ENCODE measurements around the gene TMEM60.

Gene TMEM60

GRCh38 chr7:77794000-77794399 is 4.2 kb downstream of the TMEM60 start:
- H3K4me1 ChIP-seq (ENCODE audit: control insufficient read depth, insufficient read depth, low read depth, low read length), result no peaks in the 10 kb centered on the region
- H3K36me3 ChIP-seq (ENCODE audit: control insufficient read depth in 1 of 2, insufficient read depth in 2 of 2, low read depth in 1 of 2, low read length in 2 of 2), result peaks cover 7 to 18% of the 10 kb centered on the region in 2 experiments
- no peak overlapping the region for H2BK120ac ChIP-seq (ENCODE audit: low read depth, low read length)
- no peak overlapping the region for H3K4me3 ChIP-seq (ENCODE audit: insufficient read depth in 1 of 2, low read depth in 1 of 2, low read length in 2 of 2)
- no peak overlapping the region for H2BK15ac ChIP-seq (ENCODE audit: low read depth, poor library complexity, severe bottlenecking)
- H2AFZ ChIP-seq (ENCODE audit: low read depth, low read length), result no peak overlapping the region
- no peak overlapping the region for H2AK5ac ChIP-seq (ENCODE audit: low read length, severe bottlenecking)
- 88% methylated on average over 3 of the region's 4 CpGs for whole genome bisulfite sequencing
- no peak for DNase-seq
- H4K8ac ChIP-seq (ENCODE audit: low read length), result no peak overlapping the region
- no peak overlapping the region for H3K23ac ChIP-seq (ENCODE audit: low read length in 2 of 2)
- H3K9ac ChIP-seq (ENCODE audit: low read length), result no peak overlapping the region
- H3K9me3 ChIP-seq (ENCODE audit: control insufficient read depth, low read length), result no peaks in the 10 kb centered on the region
- no peak overlapping the region for H3K27ac ChIP-seq (ENCODE audit: low read length, poor library complexity, severe bottlenecking)
- no peak overlapping the region for H4K91ac ChIP-seq (ENCODE audit: low read length)
- H3K4ac ChIP-seq (ENCODE audit: low read depth in 1 of 2, low read length in 2 of 2), result no peak overlapping the region
- peaks cover 9% of the 10 kb centered on the region for H3K79me1 ChIP-seq (replicated peaks; ENCODE audit: low read length, poor library complexity, severe bottlenecking)
- no peak overlapping the region for H3K14ac ChIP-seq (ENCODE audit: low read length in 2 of 2)
- H3K27me3 ChIP-seq (ENCODE audit: control insufficient read depth in 1 of 2, insufficient read depth in 1 of 2, low read length in 2 of 2), result no peaks in the 10 kb centered on the region
- H2BK5ac ChIP-seq (ENCODE audit: low read depth, low read length, poor library complexity, severe bottlenecking), result no peak overlapping the region
- no peak overlapping the region for H2BK12ac ChIP-seq (ENCODE audit: low read length in 2 of 2)
- H3K4me2 ChIP-seq (ENCODE audit: low read length, poor library complexity, severe bottlenecking), result no peak overlapping the region
- no peak overlapping the region for H3K18ac ChIP-seq (ENCODE audit: low read depth in 1 of 2, low read length in 2 of 2)

DNA sequence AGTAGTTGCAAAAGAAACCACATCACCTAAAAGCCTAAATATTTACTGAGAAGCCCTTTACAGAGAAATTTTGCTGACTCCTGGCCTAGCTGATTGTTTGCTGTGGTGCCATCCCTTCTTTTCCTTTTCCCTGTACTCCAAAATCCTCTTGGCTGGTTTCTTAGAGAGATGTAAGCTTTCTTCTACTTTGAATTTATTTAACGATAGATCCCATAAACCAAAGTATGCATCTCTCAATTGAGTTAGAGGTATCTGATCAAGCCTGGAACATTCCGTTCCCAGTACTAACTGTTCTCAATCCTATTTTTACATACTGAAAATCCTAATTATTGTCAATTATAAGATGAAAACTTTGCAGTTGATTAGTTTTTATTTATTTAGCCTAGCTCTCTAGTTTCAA is 6.3 kb downstream of the TMEM60 start:
- H3K27me3 ChIP-seq (ENCODE audit: control insufficient read depth in 1 of 2, insufficient read depth in 1 of 2, low read length in 2 of 2), result no peaks in the 10 kb centered on the region
- no peak overlapping the region for H2BK120ac ChIP-seq (ENCODE audit: low read depth, low read length)
- H2BK15ac ChIP-seq (ENCODE audit: low read depth, poor library complexity, severe bottlenecking), result no peak overlapping the region
- H2AK5ac ChIP-seq (ENCODE audit: low read length, severe bottlenecking), result no peak overlapping the region
- peaks cover 6% of the 10 kb centered on the region for H3K79me1 ChIP-seq (replicated peaks; ENCODE audit: low read length, poor library complexity, severe bottlenecking)
- no peak overlapping the region for H3K4ac ChIP-seq (ENCODE audit: low read depth in 1 of 2, low read length in 2 of 2)
- H3K4me3 ChIP-seq (ENCODE audit: insufficient read depth in 1 of 2, low read depth in 1 of 2, low read length in 2 of 2), result no peak overlapping the region
- no peak overlapping the region for H3K27ac ChIP-seq (ENCODE audit: low read length, poor library complexity, severe bottlenecking)
- H3K23ac ChIP-seq (ENCODE audit: low read length in 2 of 2), result no peak overlapping the region
- no peaks in the 10 kb centered on the region for H3K4me1 ChIP-seq (ENCODE audit: control insufficient read depth, insufficient read depth, low read depth, low read length)
- H4K91ac ChIP-seq (ENCODE audit: low read length), result no peak overlapping the region
- H3K18ac ChIP-seq (ENCODE audit: low read depth in 1 of 2, low read length in 2 of 2), result no peak overlapping the region
- no peak overlapping the region for H3K4me2 ChIP-seq (ENCODE audit: low read length, poor library complexity, severe bottlenecking)
- no peak overlapping the region for H3K9ac ChIP-seq (ENCODE audit: low read length)
- peaks cover 7 to 18% of the 10 kb centered on the region in 2 experiments for H3K36me3 ChIP-seq (ENCODE audit: control insufficient read depth in 1 of 2, insufficient read depth in 2 of 2, low read depth in 1 of 2, low read length in 2 of 2)
- H2BK5ac ChIP-seq (ENCODE audit: low read depth, low read length, poor library complexity, severe bottlenecking), result no peak overlapping the region
- no peak overlapping the region for H2AFZ ChIP-seq (ENCODE audit: low read depth, low read length)
- DNase-seq, result peak; percentile 34
- H3K14ac ChIP-seq (ENCODE audit: low read length in 2 of 2), result no peak overlapping the region
- no peaks in the 10 kb centered on the region for H3K9me3 ChIP-seq (ENCODE audit: control insufficient read depth, low read length)
- H2BK12ac ChIP-seq (ENCODE audit: low read length in 2 of 2), result no peak overlapping the region
- no peak overlapping the region for H4K8ac ChIP-seq (ENCODE audit: low read length)
- 60% methylated on average over 1 of the region's 2 CpGs for WGBS

DNA sequence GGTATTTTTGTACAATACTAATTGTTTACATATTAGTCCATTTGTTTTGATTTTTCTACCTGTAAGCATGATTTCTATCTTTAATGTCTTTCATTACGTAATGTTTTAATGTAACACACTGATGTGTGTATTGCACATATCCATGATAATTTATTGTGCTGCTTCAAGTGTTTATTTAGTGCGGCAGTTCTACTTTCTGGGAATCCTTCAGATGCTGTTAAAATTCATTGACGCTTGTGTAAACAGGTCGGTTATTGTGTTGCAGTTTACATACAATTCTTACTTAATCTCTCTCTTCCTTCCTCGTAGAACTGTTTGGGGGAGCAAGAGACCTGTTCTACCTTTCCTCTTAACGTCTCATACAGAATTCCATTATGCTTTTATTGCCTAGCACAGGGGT is 6.9 kb downstream of the TMEM60 start:
- Histone ChIP-seq H3K4ac (ENCODE audit: low read depth in 1 of 2, low read length in 2 of 2) (no peak overlapping the region), H3K18ac (ENCODE audit: low read depth in 1 of 2, low read length in 2 of 2) (no peak overlapping the region), H4K91ac (ENCODE audit: low read length) (no peak overlapping the region), H3K14ac (ENCODE audit: low read length in 2 of 2) (no peak overlapping the region), H3K27me3 (ENCODE audit: control insufficient read depth in 1 of 2, insufficient read depth in 1 of 2, low read length in 2 of 2) (no peaks in the 10 kb centered on the region), H3K79me1 (replicated peaks; ENCODE audit: low read length, poor library complexity, severe bottlenecking) (peaks cover 5% of the 10 kb centered on the region), H3K4me3 (ENCODE audit: insufficient read depth in 1 of 2, low read depth in 1 of 2, low read length in 2 of 2) (no peak overlapping the region), H3K4me1 (ENCODE audit: control insufficient read depth, insufficient read depth, low read depth, low read length) (no peaks in the 10 kb centered on the region), H3K9ac (ENCODE audit: low read length) (no peak overlapping the region), H2BK12ac (ENCODE audit: low read length in 2 of 2) (no peak overlapping the region), H2AFZ (ENCODE audit: low read depth, low read length) (no peak overlapping the region), H3K4me2 (ENCODE audit: low read length, poor library complexity, severe bottlenecking) (no peak overlapping the region), H2BK15ac (ENCODE audit: low read depth, poor library complexity, severe bottlenecking) (no peak overlapping the region), H3K36me3 (ENCODE audit: control insufficient read depth in 1 of 2, insufficient read depth in 2 of 2, low read depth in 1 of 2, low read length in 2 of 2) (peaks cover 7 to 18% of the 10 kb centered on the region in 2 experiments), H3K9me3 (ENCODE audit: control insufficient read depth, low read length) (peaks cover 3% of the 10 kb centered on the region), H2BK5ac (ENCODE audit: low read depth, low read length, poor library complexity, severe bottlenecking) (no peak overlapping the region), H2AK5ac (ENCODE audit: low read length, severe bottlenecking) (no peak overlapping the region), H3K27ac (ENCODE audit: low read length, poor library complexity, severe bottlenecking) (no peak overlapping the region), H4K8ac (ENCODE audit: low read length) (no peak overlapping the region), H3K23ac (ENCODE audit: low read length in 2 of 2) (no peak overlapping the region), H2BK120ac (ENCODE audit: low read depth, low read length) (no peak overlapping the region)
- 46% methylated on average over 4 of the region's 6 CpGs for WGBS
- DNase-seq, result peak; percentile 40

DNA sequence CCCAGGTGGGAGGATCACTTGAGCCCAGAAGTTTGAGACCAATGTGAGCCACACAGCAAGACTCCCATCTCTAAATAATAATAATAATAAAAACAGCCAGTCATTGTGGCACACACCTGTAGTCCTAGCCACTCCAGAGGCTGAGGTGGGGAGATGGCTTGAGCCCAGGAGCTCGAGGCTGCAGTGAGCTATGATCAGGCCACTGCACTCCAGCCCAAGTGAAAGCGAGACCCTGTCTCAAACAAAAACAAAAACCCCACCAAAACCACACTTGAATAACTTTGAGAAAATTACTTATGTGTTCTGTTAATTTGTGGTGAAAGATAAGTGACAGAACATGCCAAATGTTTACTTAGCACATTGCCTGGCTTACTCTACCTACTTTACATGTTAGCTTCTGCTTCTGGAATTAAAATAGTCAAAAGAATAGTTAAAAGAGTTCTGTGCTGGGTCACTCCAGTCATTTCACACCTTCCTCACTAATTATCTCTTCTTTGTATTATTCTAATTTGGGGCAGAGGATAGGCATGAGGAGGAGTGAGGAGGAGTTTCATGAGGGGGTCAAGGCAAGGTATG is 9.8 kb downstream of the TMEM60 start:
- Histone ChIP-seq H3K4ac (ENCODE audit: low read depth in 1 of 2, low read length in 2 of 2) (no peak overlapping the region), H3K4me2 (ENCODE audit: low read length, poor library complexity, severe bottlenecking) (no peak overlapping the region), H2BK12ac (ENCODE audit: low read length in 2 of 2) (no peak overlapping the region), H3K36me3 (ENCODE audit: control insufficient read depth in 1 of 2, insufficient read depth in 2 of 2, low read depth in 1 of 2, low read length in 2 of 2) (peaks cover 0 to 17% of the 10 kb centered on the region in 2 experiments), H3K79me1 (replicated peaks; ENCODE audit: low read length, poor library complexity, severe bottlenecking) (peaks cover 2% of the 10 kb centered on the region), H3K27ac (ENCODE audit: low read length, poor library complexity, severe bottlenecking) (no peak overlapping the region), H3K14ac (ENCODE audit: low read length in 2 of 2) (no peak overlapping the region), H4K91ac (ENCODE audit: low read length) (no peak overlapping the region), H3K18ac (ENCODE audit: low read depth in 1 of 2, low read length in 2 of 2) (no peak overlapping the region), H3K9me3 (ENCODE audit: control insufficient read depth, low read length) (peaks cover 13% of the 10 kb centered on the region), H2BK120ac (ENCODE audit: low read depth, low read length) (no peak overlapping the region), H3K9ac (ENCODE audit: low read length) (no peak overlapping the region), H2BK5ac (ENCODE audit: low read depth, low read length, poor library complexity, severe bottlenecking) (no peak overlapping the region), H3K27me3 (ENCODE audit: control insufficient read depth in 1 of 2, insufficient read depth in 1 of 2, low read length in 2 of 2) (no peaks in the 10 kb centered on the region), H2BK15ac (ENCODE audit: low read depth, poor library complexity, severe bottlenecking) (no peak overlapping the region), H4K8ac (ENCODE audit: low read length) (no peak overlapping the region), H2AK5ac (ENCODE audit: low read length, severe bottlenecking) (no peak overlapping the region), H3K23ac (ENCODE audit: low read length in 2 of 2) (no peak overlapping the region), H2AFZ (ENCODE audit: low read depth, low read length) (no peak overlapping the region), H3K4me3 (ENCODE audit: insufficient read depth in 1 of 2, low read depth in 1 of 2, low read length in 2 of 2) (no peak overlapping the region), H3K4me1 (ENCODE audit: control insufficient read depth, insufficient read depth, low read depth, low read length) (no peaks in the 10 kb centered on the region)
- DNase-seq, result no peak
- WGBS, result 100% methylated on average over 1 of the region's 2 CpGs
